ENCODE measurements around the gene SLITRK2. TPM values are rescaled to one million over a fixed set of nuclear protein-coding genes. Genes with fewer than 3 reads are reported as not detected.

Gene SLITRK2, protein sequence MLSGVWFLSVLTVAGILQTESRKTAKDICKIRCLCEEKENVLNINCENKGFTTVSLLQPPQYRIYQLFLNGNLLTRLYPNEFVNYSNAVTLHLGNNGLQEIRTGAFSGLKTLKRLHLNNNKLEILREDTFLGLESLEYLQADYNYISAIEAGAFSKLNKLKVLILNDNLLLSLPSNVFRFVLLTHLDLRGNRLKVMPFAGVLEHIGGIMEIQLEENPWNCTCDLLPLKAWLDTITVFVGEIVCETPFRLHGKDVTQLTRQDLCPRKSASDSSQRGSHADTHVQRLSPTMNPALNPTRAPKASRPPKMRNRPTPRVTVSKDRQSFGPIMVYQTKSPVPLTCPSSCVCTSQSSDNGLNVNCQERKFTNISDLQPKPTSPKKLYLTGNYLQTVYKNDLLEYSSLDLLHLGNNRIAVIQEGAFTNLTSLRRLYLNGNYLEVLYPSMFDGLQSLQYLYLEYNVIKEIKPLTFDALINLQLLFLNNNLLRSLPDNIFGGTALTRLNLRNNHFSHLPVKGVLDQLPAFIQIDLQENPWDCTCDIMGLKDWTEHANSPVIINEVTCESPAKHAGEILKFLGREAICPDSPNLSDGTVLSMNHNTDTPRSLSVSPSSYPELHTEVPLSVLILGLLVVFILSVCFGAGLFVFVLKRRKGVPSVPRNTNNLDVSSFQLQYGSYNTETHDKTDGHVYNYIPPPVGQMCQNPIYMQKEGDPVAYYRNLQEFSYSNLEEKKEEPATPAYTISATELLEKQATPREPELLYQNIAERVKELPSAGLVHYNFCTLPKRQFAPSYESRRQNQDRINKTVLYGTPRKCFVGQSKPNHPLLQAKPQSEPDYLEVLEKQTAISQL
- 8.3 and 8.8 TPM in 2 replicates for total RNA-seq
- long read RNA-seq, full-length matches to known transcripts = 5 of 12 reads
- long read RNA-seq, partial matches to known transcripts = 2 of 12 reads
- long read RNA-seq, other reads (novel, unspliced or antisense) = 5 of 12 reads

DNA sequence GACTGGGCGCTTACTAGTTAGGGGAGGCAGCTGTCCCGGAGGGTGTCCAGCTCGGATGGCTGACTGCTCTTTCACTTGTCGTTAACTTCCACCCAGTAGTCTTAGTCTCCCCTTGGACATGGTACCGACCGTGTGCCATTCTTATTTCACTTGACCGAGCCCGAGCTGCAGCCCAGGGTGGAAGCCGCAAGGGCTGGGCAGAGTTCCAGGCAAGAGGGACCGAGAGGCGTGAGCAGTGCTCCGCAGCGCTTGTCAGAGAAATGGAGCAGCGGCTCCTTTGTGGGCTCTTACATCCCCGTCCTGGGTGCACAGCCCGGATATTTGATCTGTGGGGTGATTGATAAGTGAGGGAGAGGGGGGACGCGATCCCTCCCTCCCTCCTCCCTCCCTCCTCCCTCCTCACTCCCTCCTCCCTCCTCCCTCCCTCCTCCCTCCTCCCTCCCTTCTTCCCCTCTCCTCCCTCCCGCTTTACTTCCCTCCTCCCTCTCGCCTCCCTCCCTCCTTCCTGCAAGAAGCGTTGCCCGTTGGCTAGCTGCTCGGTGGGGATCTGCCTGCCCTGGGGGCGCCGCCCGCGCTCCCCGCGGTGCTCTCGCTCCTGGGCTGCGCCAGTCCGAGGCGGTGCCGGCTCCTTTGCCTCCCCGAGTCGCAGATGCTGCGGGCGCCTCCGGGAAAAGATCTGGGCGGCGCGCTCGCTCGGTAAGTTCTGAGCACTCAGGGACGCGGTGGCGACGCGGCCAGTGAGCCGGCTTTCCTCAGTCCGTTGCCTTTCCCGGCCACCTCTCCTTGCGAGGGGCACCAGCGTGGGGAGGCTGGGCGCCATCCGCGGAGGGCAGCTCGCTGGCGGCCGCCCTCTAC lies at the start of gene SLITRK2:
TSS of gene SLITRK2 (plus strand) at position 499 of the 855 bp plus-strand sequence. CDS start 4,597 bp downstream, outside the sequence.
- Mint-ChIP-seq H3K27ac (ENCODE audit: unreplicated experiment) (peak within 1 kb of the TSS; percentile 89), H3K9me3 (no peaks in the 10 kb centered on the region), H3K4me1 (peaks cover 34% of the 10 kb centered on the region), H3K27me3 (ENCODE audit: low read depth) (peaks cover 86% of the 10 kb centered on the region), H3K36me3 (ENCODE audit: low read depth) (no peaks in the 10 kb centered on the region), H3K4me3 (peak within 1 kb of the TSS; percentile 88)
- DNase-seq (ENCODE audit: low read depth, low spot score) = peak; percentile 10
- TF ChIP-seq, protein P1, sequence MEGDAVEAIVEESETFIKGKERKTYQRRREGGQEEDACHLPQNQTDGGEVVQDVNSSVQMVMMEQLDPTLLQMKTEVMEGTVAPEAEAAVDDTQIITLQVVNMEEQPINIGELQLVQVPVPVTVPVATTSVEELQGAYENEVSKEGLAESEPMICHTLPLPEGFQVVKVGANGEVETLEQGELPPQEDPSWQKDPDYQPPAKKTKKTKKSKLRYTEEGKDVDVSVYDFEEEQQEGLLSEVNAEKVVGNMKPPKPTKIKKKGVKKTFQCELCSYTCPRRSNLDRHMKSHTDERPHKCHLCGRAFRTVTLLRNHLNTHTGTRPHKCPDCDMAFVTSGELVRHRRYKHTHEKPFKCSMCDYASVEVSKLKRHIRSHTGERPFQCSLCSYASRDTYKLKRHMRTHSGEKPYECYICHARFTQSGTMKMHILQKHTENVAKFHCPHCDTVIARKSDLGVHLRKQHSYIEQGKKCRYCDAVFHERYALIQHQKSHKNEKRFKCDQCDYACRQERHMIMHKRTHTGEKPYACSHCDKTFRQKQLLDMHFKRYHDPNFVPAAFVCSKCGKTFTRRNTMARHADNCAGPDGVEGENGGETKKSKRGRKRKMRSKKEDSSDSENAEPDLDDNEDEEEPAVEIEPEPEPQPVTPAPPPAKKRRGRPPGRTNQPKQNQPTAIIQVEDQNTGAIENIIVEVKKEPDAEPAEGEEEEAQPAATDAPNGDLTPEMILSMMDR (conservative IDR thresholded peaks at IDR 0.05) = no peak

DNA sequence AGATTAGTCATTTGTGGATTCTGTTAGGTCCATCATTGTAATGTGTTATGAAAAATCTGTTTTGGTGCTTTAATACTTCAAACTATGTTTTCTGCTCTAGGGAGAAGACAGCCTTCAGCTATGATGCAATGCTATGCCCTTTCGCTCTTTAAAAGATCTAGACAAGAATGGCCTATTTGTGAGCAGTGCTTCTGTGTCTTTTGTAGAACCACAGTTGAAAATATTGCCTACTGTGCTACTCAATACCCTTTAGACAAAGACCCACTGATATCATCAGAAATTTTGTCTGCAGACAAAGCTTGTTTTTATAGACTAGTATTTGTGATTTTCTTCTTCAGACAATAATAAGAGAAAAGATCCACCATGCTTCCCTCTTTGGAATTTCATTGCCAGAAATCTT lies 44.6 kb upstream of the SLITRK2 start:
- H3K27ac Mint-ChIP-seq (ENCODE audit: unreplicated experiment) = no peak overlapping the region
- H3K36me3 Mint-ChIP-seq (ENCODE audit: low read depth) = peaks cover 5% of the 10 kb centered on the region
- TF ChIP-seq, protein P1 (conservative IDR thresholded peaks at IDR 0.05) = no peak
- no peaks in the 10 kb centered on the region for H3K4me1 Mint-ChIP-seq
- no peak overlapping the region for H3K4me3 Mint-ChIP-seq
- H3K9me3 Mint-ChIP-seq = peaks cover 5% of the 10 kb centered on the region
- H3K27me3 Mint-ChIP-seq (ENCODE audit: low read depth) = no peaks in the 10 kb centered on the region
- no peak for DNase-seq (ENCODE audit: low read depth, low spot score)

DNA sequence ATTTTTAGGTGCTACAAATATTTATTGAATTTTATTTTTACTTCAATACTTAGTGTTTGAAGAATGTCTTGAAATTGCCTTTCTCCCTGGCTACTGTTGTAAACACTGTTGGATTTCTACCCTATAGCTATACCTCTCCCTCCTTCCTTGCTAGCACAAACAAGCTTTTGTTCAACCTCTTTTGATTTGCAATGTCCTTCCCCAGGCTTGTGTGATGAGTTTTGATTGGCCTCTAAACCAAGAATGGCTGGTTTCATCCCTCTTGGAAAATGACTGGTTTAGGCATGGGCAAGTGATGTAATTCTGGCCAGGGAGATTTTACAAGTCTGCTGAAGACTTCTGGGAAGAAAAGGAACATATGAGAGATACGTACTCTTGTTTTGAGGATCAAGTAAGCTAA lies 25.3 kb upstream of the SLITRK2 start:
- Mint-ChIP-seq H3K27me3 (ENCODE audit: low read depth) (no peaks in the 10 kb centered on the region), H3K36me3 (ENCODE audit: low read depth) (no peaks in the 10 kb centered on the region), H3K4me3 (no peak overlapping the region), H3K9me3 (peaks cover 12% of the 10 kb centered on the region), H3K27ac (ENCODE audit: unreplicated experiment) (no peak overlapping the region), H3K4me1 (peaks cover 6% of the 10 kb centered on the region)
- DNase-seq (ENCODE audit: low read depth, low spot score) = no peak
- TF ChIP-seq, protein P1 (conservative IDR thresholded peaks at IDR 0.05) = no peak

DNA sequence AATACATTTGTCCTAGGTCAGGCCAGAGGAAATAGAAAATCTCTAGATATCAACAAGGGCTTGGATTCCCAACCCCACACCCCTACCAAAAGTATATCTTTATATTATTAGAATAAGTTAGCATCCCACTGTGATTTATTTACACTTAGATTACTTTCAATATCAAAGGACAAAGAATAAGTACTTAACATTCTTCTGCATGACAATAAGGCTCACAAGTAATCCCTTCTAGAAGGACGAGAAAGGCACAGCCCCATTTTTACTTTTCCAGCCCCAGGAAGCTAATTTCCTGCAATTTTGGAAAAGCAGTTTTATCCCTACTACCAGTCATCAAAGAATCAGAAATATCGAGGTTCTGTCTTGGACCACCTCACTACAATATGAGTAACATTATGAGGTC lies 14.1 kb upstream of the SLITRK2 start:
- no peaks in the 10 kb centered on the region for H3K27me3 Mint-ChIP-seq (ENCODE audit: low read depth)
- peaks cover 7% of the 10 kb centered on the region for H3K36me3 Mint-ChIP-seq (ENCODE audit: low read depth)
- TF ChIP-seq, protein P1 (conservative IDR thresholded peaks at IDR 0.05) = no peak
- peaks cover 20% of the 10 kb centered on the region for H3K9me3 Mint-ChIP-seq
- DNase-seq (ENCODE audit: low read depth, low spot score) = no peak
- no peak overlapping the region for H3K27ac Mint-ChIP-seq (ENCODE audit: unreplicated experiment)
- H3K4me3 Mint-ChIP-seq = no peak overlapping the region
- no peaks in the 10 kb centered on the region for H3K4me1 Mint-ChIP-seq

DNA sequence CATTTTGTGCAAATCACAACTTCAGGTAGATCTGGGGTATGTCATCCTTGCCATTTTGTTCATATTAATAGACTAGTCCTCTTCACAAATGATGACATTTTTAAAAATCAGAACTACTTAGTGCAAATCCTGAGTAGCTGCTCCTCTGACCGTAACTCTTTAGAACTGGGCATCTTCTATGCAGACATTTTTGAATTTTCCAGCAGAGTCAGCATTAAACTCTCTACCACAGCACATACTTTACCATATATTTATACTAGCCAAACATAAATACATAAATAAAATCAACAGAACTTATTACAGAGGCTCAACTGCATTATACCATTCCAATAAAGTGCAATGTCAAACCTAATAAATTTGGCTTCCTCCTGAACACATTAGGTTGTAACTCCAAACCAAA lies 4.5 kb upstream of the SLITRK2 start:
- Mint-ChIP-seq H3K4me1 (peaks cover 8% of the 10 kb centered on the region), H3K36me3 (ENCODE audit: low read depth) (no peaks in the 10 kb centered on the region), H3K9me3 (peaks cover 6% of the 10 kb centered on the region), H3K4me3 (no peak overlapping the region), H3K27me3 (ENCODE audit: low read depth) (peaks cover 47% of the 10 kb centered on the region), H3K27ac (ENCODE audit: unreplicated experiment) (no peak overlapping the region)
- no peak for DNase-seq (ENCODE audit: low read depth, low spot score)
- TF ChIP-seq, protein P1 (conservative IDR thresholded peaks at IDR 0.05) = no peak
